Measurements from ENCODE around the gene HJURP. TPM values are rescaled to one million over a fixed set of nuclear protein-coding genes. Genes with fewer than 3 reads are reported as not detected.

HJURP gene
- polyA plus RNA-seq, 1 of the 3 experiments (the other 2 are of a cell fraction): 13.2 TPM

GRCh38 chr2:233866479-233866878, 12.1 kb upstream of the HJURP start (continued):
- TF ChIP-seq, protein P1, sequence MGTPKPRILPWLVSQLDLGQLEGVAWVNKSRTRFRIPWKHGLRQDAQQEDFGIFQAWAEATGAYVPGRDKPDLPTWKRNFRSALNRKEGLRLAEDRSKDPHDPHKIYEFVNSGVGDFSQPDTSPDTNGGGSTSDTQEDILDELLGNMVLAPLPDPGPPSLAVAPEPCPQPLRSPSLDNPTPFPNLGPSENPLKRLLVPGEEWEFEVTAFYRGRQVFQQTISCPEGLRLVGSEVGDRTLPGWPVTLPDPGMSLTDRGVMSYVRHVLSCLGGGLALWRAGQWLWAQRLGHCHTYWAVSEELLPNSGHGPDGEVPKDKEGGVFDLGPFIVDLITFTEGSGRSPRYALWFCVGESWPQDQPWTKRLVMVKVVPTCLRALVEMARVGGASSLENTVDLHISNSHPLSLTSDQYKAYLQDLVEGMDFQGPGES (IDR thresholded peaks at IDR 0.05; ENCODE audit: low read depth, low read length): no peak
- TF ChIP-seq SMC3 (IDR thresholded peaks at IDR 0.05; ENCODE audit: low read depth, low read length): no peak
- TF ChIP-seq, protein P2, sequence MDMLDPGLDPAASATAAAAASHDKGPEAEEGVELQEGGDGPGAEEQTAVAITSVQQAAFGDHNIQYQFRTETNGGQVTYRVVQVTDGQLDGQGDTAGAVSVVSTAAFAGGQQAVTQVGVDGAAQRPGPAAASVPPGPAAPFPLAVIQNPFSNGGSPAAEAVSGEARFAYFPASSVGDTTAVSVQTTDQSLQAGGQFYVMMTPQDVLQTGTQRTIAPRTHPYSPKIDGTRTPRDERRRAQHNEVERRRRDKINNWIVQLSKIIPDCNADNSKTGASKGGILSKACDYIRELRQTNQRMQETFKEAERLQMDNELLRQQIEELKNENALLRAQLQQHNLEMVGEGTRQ (IDR thresholded peaks at IDR 0.05; ENCODE audit: borderline replicate concordance, low read depth, low read length): no peak
- TF ChIP-seq FOSL2 (IDR thresholded peaks at IDR 0.05; ENCODE audit: borderline replicate concordance, low read depth): no peak
- no peak for TF ChIP-seq POLR2AphosphoS5 (IDR thresholded peaks at IDR 0.05; ENCODE audit: low read depth, low read length)
- TF ChIP-seq CTCF (IDR thresholded peaks at IDR 0.05): no peak
- TF ChIP-seq EP300 (IDR thresholded peaks at IDR 0.05; ENCODE audit: borderline replicate concordance in 1 of 2, low read depth in 1 of 2, low read length in 1 of 2): no peak

DNA sequence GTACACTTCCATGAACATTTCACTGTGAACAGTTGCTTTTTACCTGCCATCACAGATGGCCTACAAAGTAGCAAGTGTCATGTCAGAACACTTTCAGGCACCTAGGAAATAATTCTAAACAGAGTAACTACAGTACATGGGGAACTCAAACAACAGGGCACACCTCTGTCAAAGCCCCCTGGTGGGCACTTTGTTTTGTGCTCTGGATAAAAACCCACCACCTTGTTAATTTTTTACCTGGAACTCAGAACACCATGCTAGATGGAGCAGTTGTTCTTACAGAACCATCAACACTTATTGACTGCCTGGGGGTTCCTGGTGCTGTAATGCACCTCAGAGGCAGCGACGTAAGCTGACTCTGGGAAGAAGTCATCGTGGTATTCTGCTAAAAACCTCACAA, 11.5 kb upstream of the HJURP start:
- Histone ChIP-seq H3F3A (replicated peaks; ENCODE audit: insufficient read depth) (no peaks in the 10 kb centered on the region), H3K4me1 (ENCODE audit: control insufficient read depth in 1 of 2, insufficient read depth in 2 of 2, low read depth in 1 of 2, low read length in 1 of 2) (no peaks in the 10 kb centered on the region; a peak in 1 of 4 replicates), H3K36me3 (replicated peaks in 1 of 2; ENCODE audit: control insufficient read depth in 1 of 2, insufficient read depth in 2 of 2, low read length in 1 of 2) (no peaks in the 10 kb centered on the region), H3K27me3 (ENCODE audit: insufficient read depth) (no peaks in the 10 kb centered on the region), H4K20me1 (ENCODE audit: insufficient read depth) (no peaks in the 10 kb centered on the region), H3K79me2 (ENCODE audit: insufficient read depth) (no peaks in the 10 kb centered on the region), H3K4me3 (ENCODE audit: low read depth in 2 of 2, low read length in 1 of 2) (no peak overlapping the region), H2AFZ (ENCODE audit: low read depth) (no peak overlapping the region), H3K9me2 (no peaks in the 10 kb centered on the region), H3K27ac (ENCODE audit: low read depth in 2 of 2, low read length in 1 of 2) (no peak overlapping the region), H3K9me3 (peaks cover 13% of the 10 kb centered on the region; the same call in 1 of the 2 replicates), H3K4me2 (no peak overlapping the region), H3K9ac (no peak overlapping the region)
- ChIA-PET CTCF (interaction anchor here (1.4 to 1.5 kb wide), 2 partner anchors 27 to 33 kb away, joined by 3 read pairs; no protein-coding TSS in a partner anchor), POLR2A (no interaction called here)
- WGBS (ENCODE audit: low lambda C conversion rate): 91% methylated on average over 3 of the region's 3 CpGs
- DNase-seq: peak; percentile 33
- TF ChIP-seq FOSL2 (IDR thresholded peaks at IDR 0.05; ENCODE audit: borderline replicate concordance, low read depth) (no peak), POLR2AphosphoS5 (IDR thresholded peaks at IDR 0.05; ENCODE audit: low read depth, low read length) (no peak), MEF2A (IDR thresholded peaks at IDR 0.05; ENCODE audit: borderline replicate concordance, low read depth) (no peak), EZH2phosphoT487 (IDR thresholded peaks at IDR 0.05; ENCODE audit: borderline replicate concordance, low read depth) (no peak), RCOR1 (IDR thresholded peaks at IDR 0.05; ENCODE audit: low read length) (no peak), RFX5 (IDR thresholded peaks at IDR 0.05; ENCODE audit: low read length) (no peak), FOXJ3 (CRISPR knock-in tag; IDR thresholded peaks at IDR 0.05) (no peak), CTCF (IDR thresholded peaks at IDR 0.05) (peak; percentile 45), JUND (IDR thresholded peaks at IDR 0.05) (no peak), RXRA (IDR thresholded peaks at IDR 0.05; ENCODE audit: borderline replicate concordance, low read depth) (no peak), GABPA (IDR thresholded peaks at IDR 0.05; ENCODE audit: low read depth) (no peak), RAD21 (IDR thresholded peaks at IDR 0.05; ENCODE audit: low read length) (peak; percentile 14; the same call in 1 of the 2 replicates), ELF1 (IDR thresholded peaks at IDR 0.05) (no peak), NRF1 (IDR thresholded peaks at IDR 0.05; ENCODE audit: low read depth, low read length) (no peak)
- TF ChIP-seq, protein P3, sequence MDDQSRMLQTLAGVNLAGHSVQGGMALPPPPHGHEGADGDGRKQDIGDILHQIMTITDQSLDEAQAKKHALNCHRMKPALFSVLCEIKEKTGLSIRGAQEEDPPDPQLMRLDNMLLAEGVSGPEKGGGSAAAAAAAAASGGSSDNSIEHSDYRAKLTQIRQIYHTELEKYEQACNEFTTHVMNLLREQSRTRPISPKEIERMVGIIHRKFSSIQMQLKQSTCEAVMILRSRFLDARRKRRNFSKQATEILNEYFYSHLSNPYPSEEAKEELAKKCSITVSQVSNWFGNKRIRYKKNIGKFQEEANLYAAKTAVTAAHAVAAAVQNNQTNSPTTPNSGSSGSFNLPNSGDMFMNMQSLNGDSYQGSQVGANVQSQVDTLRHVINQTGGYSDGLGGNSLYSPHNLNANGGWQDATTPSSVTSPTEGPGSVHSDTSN (IDR thresholded peaks at IDR 0.05): no peak
- TF ChIP-seq, protein P1 (IDR thresholded peaks at IDR 0.05; ENCODE audit: low read depth, low read length): no peak
- TF ChIP-seq, protein P4, sequence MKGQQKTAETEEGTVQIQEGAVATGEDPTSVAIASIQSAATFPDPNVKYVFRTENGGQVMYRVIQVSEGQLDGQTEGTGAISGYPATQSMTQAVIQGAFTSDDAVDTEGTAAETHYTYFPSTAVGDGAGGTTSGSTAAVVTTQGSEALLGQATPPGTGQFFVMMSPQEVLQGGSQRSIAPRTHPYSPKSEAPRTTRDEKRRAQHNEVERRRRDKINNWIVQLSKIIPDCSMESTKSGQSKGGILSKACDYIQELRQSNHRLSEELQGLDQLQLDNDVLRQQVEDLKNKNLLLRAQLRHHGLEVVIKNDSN (IDR thresholded peaks at IDR 0.05; ENCODE audit: borderline replicate concordance, low read depth): no peak

All from SK-N-SH (cell line).